ENCODE measurements around the gene ARHGAP15.

Gene ARHGAP15

GRCh38 chr2:143117225-143117624 lies 12.0 kb upstream of the ARHGAP15 start:
- Histone ChIP-seq H3K27ac (no peak overlapping the region), H3K4me2 (no peak overlapping the region), H2AFZ (ENCODE audit: low read depth) (no peak overlapping the region), H3K9ac (no peak overlapping the region), H4K20me1 (ENCODE audit: insufficient read depth) (no peaks in the 10 kb centered on the region), H3K27me3 (ENCODE audit: insufficient read depth, low read depth) (no peaks in the 10 kb centered on the region), H3K36me3 (ENCODE audit: insufficient read depth) (no peaks in the 10 kb centered on the region), H3K4me1 (ENCODE audit: low read depth, poor library complexity, severe bottlenecking) (no peaks in the 10 kb centered on the region), H3K79me2 (ENCODE audit: insufficient read depth, low read depth) (no peaks in the 10 kb centered on the region), H3K4me3 (IDR thresholded peaks at IDR 0.05; ENCODE audit: insufficient read depth, low read depth, low read length) (no peak overlapping the region)
- TF ChIP-seq CTCF (conservative IDR thresholded peaks at IDR 0.05; ENCODE audit: low read depth, low read length), result no peak

- no peak overlapping the region for H3K4me2 ChIP-seq
- no peaks in the 10 kb centered on the region for H3K36me3 ChIP-seq (ENCODE audit: insufficient read depth)
- no peak overlapping the region for H3K9ac ChIP-seq
- H3K4me3 ChIP-seq (IDR thresholded peaks at IDR 0.05; ENCODE audit: insufficient read depth, low read depth, low read length), result no peak overlapping the region
- no peak overlapping the region for H2AFZ ChIP-seq (ENCODE audit: low read depth)
- TF ChIP-seq CTCF (conservative IDR thresholded peaks at IDR 0.05; ENCODE audit: low read depth, low read length), result no peak
- H3K4me1 ChIP-seq (ENCODE audit: low read depth, poor library complexity, severe bottlenecking), result no peaks in the 10 kb centered on the region
- no peaks in the 10 kb centered on the region for H3K27me3 ChIP-seq (ENCODE audit: insufficient read depth, low read depth)
- no peak overlapping the region for H3K27ac ChIP-seq
- H3K79me2 ChIP-seq (ENCODE audit: insufficient read depth, low read depth), result no peaks in the 10 kb centered on the region
- H4K20me1 ChIP-seq (ENCODE audit: insufficient read depth), result no peaks in the 10 kb centered on the region
Observed at GRCh38 chr2:143121079-143121478, 8.1 kb upstream of the ARHGAP15 start.

GRCh38 chr2:143121957-143122356 lies 7.3 kb upstream of the ARHGAP15 start:
- no peak overlapping the region for H3K9ac ChIP-seq
- no peaks in the 10 kb centered on the region for H3K36me3 ChIP-seq (ENCODE audit: insufficient read depth)
- H3K27ac ChIP-seq, result no peak overlapping the region
- no peaks in the 10 kb centered on the region for H3K4me1 ChIP-seq (ENCODE audit: low read depth, poor library complexity, severe bottlenecking)
- H3K4me3 ChIP-seq (IDR thresholded peaks at IDR 0.05; ENCODE audit: insufficient read depth, low read depth, low read length), result no peak overlapping the region
- H3K4me2 ChIP-seq, result no peak overlapping the region
- no peaks in the 10 kb centered on the region for H3K27me3 ChIP-seq (ENCODE audit: insufficient read depth, low read depth)
- H2AFZ ChIP-seq (ENCODE audit: low read depth), result no peak overlapping the region
- TF ChIP-seq CTCF (conservative IDR thresholded peaks at IDR 0.05; ENCODE audit: low read depth, low read length), result no peak
- H3K79me2 ChIP-seq (ENCODE audit: insufficient read depth, low read depth), result no peaks in the 10 kb centered on the region
- H4K20me1 ChIP-seq (ENCODE audit: insufficient read depth), result no peaks in the 10 kb centered on the region

GRCh38 chr2:143123911-143124310 lies 5.3 kb upstream of the ARHGAP15 start:
- no peak overlapping the region for H2AFZ ChIP-seq (ENCODE audit: low read depth)
- H3K4me2 ChIP-seq, result no peak overlapping the region
- no peak overlapping the region for H3K9ac ChIP-seq
- H3K27me3 ChIP-seq (ENCODE audit: insufficient read depth, low read depth), result no peaks in the 10 kb centered on the region
- no peaks in the 10 kb centered on the region for H3K36me3 ChIP-seq (ENCODE audit: insufficient read depth)
- TF ChIP-seq CTCF (conservative IDR thresholded peaks at IDR 0.05; ENCODE audit: low read depth, low read length), result no peak
- no peaks in the 10 kb centered on the region for H4K20me1 ChIP-seq (ENCODE audit: insufficient read depth)
- peaks cover 11% of the 10 kb centered on the region for H3K4me1 ChIP-seq (ENCODE audit: low read depth, poor library complexity, severe bottlenecking)
- no peak overlapping the region for H3K27ac ChIP-seq
- H3K79me2 ChIP-seq (ENCODE audit: insufficient read depth, low read depth), result no peaks in the 10 kb centered on the region
- no peak overlapping the region for H3K4me3 ChIP-seq (IDR thresholded peaks at IDR 0.05; ENCODE audit: insufficient read depth, low read depth, low read length)

Data from KMS-11 (cell line).